GM18858 (cell line): ENCODE measurements around the gene VWA3B.
"Not testable (repeated sequence)": the region's sequence is repeated elsewhere in the genome, so short reads cannot be mapped to it uniquely, and the experiment has no call there.

ENCODE experiments used
- ATAC-seq: cut with Tn5 transposase; IDR thresholded peaks from one replicate; pipeline ENCODE4 v1.9.1; 2021; ENCODE audit not compliant: unreplicated experiment

VWA3B gene

GRCh38 chr2:98294711-98295110, 207.7 kb downstream of the VWA3B start:
- no peak for ATAC-seq

DNA sequence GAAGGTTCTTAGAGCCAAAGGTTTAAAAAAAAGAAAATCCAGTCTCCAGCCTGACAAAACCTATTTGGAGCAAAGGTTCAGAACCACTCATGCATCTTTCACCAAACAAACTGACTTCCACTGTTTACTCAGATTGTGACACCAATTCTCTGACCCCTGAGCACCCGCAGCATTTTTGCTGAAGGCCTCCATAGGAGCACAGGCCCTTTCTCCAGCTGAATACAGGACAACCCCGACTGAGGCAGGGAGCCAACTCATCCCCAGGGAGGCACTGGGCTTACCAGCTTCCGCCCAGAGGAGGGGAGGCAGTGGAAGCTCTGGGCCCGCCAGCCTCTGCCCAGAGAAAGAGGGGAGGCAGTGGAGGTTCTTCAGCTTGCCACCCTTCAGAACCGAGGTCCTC, 208.3 kb downstream of the VWA3B start:
- no peak for ATAC-seq

GRCh38 chr2:98295721-98296414, 208.9 kb downstream of the VWA3B start:
- no peak for ATAC-seq

- no peak for ATAC-seq
These were observed 209.5 kb downstream of the VWA3B start for GRCh38 chr2:98296440-98296839.

- ATAC-seq: no peak
These were observed 211.1 kb downstream of the VWA3B start for GRCh38 chr2:98297817-98298682.

GRCh38 chr2:98298683-98299164, 211.8 kb downstream of the VWA3B start:
- ATAC-seq: no peak

- ATAC-seq: no peak
These were observed 212.4 kb downstream of the VWA3B start for GRCh38 chr2:98299211-98299905.

DNA sequence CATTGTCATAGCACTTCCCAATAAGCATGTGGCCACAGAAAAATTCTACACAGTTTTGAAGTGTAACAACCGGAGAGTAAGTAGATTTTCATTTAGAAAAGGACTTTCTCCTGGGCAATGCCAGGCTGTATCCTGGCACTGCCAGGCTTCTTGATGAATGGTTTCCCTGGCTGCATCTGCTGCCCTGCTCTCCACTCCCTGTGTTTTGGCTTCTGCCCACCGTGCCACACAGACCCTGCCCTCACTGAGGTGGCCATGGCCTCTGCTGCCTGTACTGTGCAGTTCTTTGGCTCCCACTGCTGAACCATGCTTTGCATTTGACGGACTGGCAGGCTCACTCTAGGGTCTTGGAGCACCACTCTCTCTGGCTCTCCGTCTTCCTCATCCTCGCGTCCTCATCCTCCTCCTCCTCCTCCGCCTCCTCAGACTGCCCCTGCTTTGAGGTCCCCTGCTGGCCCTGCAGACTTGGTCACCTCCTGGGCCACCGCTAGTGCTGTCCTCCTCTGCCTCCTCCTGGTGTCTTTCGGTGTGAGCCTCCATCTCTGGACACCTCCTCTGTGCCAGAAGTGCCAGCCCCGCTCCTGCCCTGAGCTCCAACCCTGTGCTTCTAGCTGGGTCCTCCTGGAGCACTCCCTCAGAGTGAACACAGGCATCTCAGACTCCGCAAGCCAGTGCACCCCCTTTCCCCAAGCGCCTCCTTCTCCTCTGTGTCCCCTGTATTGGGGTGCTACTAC, 213.3 kb downstream of the VWA3B start:
- no peak for ATAC-seq

- ATAC-seq: no peak
These were observed 214.5 kb downstream of the VWA3B start for GRCh38 chr2:98301469-98301868.

DNA sequence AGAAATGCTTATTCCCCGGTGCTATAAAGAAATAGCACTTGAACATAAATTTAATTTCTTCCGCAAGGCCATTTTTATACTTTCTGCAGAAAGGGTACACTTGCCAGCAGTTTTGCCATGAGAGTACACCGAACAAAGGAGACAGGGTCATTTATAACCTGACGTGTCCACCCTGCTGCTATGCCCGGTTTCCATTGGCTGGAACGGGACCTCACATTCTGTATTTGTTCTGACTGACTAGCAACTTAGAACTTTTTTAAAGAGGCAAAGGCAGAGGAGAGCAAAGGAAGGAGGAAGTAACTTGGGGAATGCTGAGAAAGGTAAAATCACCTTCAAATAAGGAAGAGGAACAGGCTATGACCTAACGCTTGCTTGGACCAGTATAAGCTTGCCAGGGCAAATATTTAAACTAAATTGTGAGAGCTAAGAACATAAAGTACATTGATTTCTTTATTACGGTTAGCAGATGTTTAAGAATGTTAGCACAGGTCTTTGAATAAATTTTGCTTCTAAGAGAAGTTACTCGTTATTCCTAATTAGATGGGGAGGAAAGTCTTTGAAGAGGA, 220.2 kb downstream of the VWA3B start:
- ATAC-seq: not testable (repeated sequence)

- ATAC-seq: no peak
These were observed 221.1 kb downstream of the VWA3B start for GRCh38 chr2:98308068-98308467.

GRCh38 chr2:98308532-98308931, 221.6 kb downstream of the VWA3B start:
- no peak for ATAC-seq

- no peak for ATAC-seq
These were observed 222.6 kb downstream of the VWA3B start for GRCh38 chr2:98309580-98309979.

DNA sequence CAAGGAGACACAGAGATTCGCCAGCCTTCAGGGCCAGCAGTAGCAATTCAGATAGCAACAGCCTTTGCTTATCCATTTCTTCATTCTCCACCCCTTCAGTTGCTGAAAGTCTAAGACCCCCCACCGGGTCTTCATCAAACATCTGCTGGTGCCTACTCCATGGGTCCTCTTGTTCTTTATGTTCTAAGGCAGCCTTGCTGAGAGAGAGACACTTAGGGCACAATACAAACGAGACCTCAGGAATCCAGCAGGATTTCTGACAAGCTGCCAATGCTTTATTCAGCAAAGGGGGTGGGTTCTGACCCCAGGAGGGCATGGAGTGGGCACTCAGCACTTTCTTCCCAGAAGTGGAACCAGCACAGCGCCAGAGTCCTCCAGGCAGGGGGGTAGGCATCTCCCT, 223.0 kb downstream of the VWA3B start:
- no peak for ATAC-seq

GRCh38 chr2:98311090-98311489, 224.1 kb downstream of the VWA3B start:
- ATAC-seq: no peak

DNA sequence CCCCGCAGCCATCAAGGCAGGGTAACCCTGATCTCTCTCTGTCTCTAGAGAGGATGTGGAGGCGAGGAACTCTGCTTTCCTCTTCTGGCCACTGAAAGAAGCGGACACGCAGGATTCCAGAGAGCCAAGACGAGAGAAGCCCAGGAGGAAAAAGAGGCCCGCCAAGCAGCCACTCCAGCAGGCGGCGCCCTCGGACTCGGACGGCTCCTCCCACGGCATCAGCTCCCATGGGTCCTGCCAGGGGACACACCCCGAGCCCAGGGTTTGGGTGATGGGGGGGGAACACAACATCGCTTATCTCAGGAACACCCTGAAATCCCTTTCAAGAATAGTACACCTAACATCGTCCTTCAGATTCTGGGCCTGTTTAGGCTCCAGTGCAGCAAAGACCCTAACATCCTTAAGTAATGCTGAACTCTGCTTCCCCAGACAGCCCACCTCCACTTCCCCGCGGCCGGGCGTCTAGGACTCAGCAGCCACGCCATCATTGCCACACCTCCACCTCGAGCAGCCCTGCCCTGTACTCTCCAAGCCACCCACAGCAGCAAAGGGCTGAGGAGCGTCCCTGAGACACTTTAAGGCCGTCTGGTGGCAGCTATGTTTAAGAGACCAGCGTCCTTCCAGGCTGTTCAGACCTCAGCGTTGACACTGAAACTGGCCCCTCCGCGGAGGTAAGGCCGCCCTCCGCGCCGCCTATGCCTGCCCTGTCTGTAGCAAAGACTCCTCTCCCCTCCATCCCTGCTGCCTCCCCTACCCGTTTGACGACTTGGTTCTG, 225.0 kb downstream of the VWA3B start:
- ATAC-seq: no peak

- ATAC-seq: no peak
These were observed 226.7 kb downstream of the VWA3B start for GRCh38 chr2:98313492-98314250.

DNA sequence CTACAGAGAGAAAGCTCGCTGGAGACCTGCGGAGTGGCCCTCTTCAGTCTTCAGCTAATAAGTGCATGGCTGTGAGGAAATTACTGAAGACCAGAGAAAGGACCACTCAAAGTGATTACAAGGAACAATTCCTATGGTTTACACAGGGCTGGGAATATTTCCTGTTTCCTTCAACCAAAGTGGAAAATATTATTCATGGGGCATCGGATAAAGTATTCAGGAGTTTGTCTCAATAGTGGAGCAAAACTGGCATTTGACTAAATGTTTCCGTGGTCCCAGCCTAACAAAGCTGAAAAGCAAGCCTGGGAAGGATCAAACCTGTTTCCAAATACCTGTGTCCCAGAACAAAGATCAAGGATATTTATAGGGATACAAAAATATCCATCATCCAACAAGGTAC, 227.3 kb downstream of the VWA3B start:
- no peak for ATAC-seq

DNA sequence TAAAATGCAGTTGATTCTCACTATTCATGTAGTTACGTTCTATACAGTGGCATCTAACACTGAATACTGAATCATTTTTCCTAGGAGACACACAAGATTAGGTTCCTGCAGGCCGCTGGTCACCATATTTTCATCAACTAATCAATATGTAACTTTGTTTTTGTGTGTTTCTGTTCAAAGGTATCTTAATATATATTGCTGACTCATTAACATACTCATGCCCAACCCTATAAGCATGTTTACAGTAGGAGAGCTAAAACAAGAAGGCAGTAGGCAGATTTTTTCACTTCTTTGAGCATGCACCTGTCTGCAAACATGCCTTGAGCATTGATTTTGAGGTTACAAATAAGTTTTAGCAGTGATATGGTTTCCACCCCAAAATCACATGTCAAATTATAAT, 229.0 kb downstream of the VWA3B start:
- no peak for ATAC-seq
